HG03565 (cell line): ENCODE data around the gene ORAI3.

ENCODE experiments used
- ATAC-seq: cut with Tn5 transposase; IDR thresholded peaks from one replicate; pipeline ENCODE4 v1.9.1; 2021; ENCODE audit warnings: mild to moderate bottlenecking, moderate library complexity; ENCODE audit not compliant: unreplicated experiment

ORAI3 gene

GRCh38 chr16:30948667-30949649 is at the start of gene ORAI3:
ORAI3 (plus strand) TSS chr16:30949068; CDS start chr16:30949290, 222 bp downstream.
- peak; percentile 42 for ATAC-seq

- ATAC-seq = no peak
Measured at GRCh38 chr16:30899794-30900193, 49.1 kb upstream of the ORAI3 start.

- no peak for ATAC-seq
Measured at GRCh38 chr16:30900588-30900987, 48.3 kb upstream of the ORAI3 start.

GRCh38 chr16:30901201-30902028 is 47.5 kb upstream of the ORAI3 start:
- no peak for ATAC-seq

GRCh38 chr16:30902029-30902972 is 46.6 kb upstream of the ORAI3 start:
- ATAC-seq = no peak

GRCh38 chr16:30903002-30903401 is 45.9 kb upstream of the ORAI3 start:
- ATAC-seq = no peak

- ATAC-seq = no peak
Measured at GRCh38 chr16:30903596-30903995, 45.3 kb upstream of the ORAI3 start.

GRCh38 chr16:30904114-30904780 is 44.6 kb upstream of the ORAI3 start:
- no peak for ATAC-seq

- ATAC-seq = no peak
Measured at GRCh38 chr16:30907064-30907463, 41.8 kb upstream of the ORAI3 start.

GRCh38 chr16:30910427-30911029 is 38.3 kb upstream of the ORAI3 start:
- ATAC-seq = no peak

- ATAC-seq = no peak
Measured at GRCh38 chr16:30912794-30913412, 36.0 kb upstream of the ORAI3 start.

- no peak for ATAC-seq
Measured at GRCh38 chr16:30914830-30915229, 34.0 kb upstream of the ORAI3 start.

- no peak for ATAC-seq
Measured at GRCh38 chr16:30918614-30919013, 30.3 kb upstream of the ORAI3 start.

- no peak for ATAC-seq
Measured at GRCh38 chr16:30920891-30921290, 28.0 kb upstream of the ORAI3 start.

GRCh38 chr16:30921459-30921747 is 27.5 kb upstream of the ORAI3 start:
- ATAC-seq = no peak

GRCh38 chr16:30921748-30922419 is 27.0 kb upstream of the ORAI3 start:
- ATAC-seq = no peak

GRCh38 chr16:30922420-30922959 is 26.4 kb upstream of the ORAI3 start:
- peak; percentile 64 for ATAC-seq

- peak; percentile 65 for ATAC-seq
Measured at GRCh38 chr16:30922960-30923535, 25.8 kb upstream of the ORAI3 start.
